GM23338 (cell line): ENCODE measurements around the gene FABP6.

ENCODE experiments used
- EZH2 ChIP-seq: fragments of 200-600 bp; sonication (generic); IDR thresholded peaks from one replicate; pipeline ENCODE4 v1.8.0; 2017; ENCODE audit warnings: antibody characterized with exemption, mild to moderate bottlenecking, low read depth; ENCODE audit not compliant: unreplicated experiment
- EZH2phosphoT487 ChIP-seq: fragments of 200-600 bp; sonication (generic); IDR thresholded peaks from one replicate; pipeline ENCODE4 v1.8.1; 2018; ENCODE audit warnings: antibody characterized with exemption; ENCODE audit not compliant: unreplicated experiment
- TF ChIP-seq, protein P1 (sequence below), 2 experiments: fragments of 200-600 bp in 1 of 2; sonication (generic) in 1 of 2; conservative IDR thresholded peaks; 2 replicates each; pipeline versions ENCODE4 v1.5.1 to v1.6.1; 2016 to 2017; ENCODE audit warnings: antibody characterized with exemption in 2 of 2, low read depth in 2 of 2, mild to moderate bottlenecking in 2 of 2, moderate library complexity in 1 of 2

DNA sequence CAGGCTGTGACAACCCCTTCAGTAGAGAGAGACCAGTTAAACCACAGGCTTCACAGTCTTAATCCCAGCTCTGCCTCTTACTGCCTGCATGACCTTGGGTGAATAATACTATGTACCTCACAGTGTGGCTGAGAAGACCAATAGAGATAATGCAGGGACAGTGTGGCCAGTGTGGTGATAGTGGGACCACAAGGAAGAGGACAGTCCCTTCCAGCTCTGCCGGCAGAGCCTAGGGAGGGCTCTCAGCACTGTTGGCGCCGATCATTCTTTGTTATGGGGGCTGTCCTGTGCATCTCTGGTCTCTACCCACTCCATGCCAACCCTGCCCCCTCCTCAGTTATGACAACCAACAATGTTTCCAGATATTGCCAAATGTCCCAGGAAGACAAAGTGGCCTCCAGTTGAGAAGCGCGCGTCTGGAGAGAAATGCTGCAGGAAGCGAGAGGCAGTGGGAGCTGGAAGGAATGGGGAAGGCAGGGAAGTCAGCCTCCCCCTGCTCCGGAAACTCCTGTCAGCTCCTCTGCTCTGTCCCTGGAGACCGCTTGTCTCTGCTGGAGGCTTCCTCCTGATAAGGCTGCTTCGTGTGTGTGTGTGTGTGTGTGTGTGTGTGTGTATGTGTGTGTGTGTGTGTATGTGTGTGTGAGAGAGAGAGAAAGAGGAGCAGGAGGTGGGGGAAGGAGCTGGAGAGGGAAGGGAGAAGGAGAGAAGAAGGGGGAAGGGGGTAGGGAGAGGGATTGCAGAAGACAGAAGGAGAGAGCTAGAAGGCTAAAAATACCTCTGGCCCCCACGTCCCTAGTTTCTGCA lies 31.8 kb upstream of the FABP6 start:
- TF ChIP-seq, protein P1, sequence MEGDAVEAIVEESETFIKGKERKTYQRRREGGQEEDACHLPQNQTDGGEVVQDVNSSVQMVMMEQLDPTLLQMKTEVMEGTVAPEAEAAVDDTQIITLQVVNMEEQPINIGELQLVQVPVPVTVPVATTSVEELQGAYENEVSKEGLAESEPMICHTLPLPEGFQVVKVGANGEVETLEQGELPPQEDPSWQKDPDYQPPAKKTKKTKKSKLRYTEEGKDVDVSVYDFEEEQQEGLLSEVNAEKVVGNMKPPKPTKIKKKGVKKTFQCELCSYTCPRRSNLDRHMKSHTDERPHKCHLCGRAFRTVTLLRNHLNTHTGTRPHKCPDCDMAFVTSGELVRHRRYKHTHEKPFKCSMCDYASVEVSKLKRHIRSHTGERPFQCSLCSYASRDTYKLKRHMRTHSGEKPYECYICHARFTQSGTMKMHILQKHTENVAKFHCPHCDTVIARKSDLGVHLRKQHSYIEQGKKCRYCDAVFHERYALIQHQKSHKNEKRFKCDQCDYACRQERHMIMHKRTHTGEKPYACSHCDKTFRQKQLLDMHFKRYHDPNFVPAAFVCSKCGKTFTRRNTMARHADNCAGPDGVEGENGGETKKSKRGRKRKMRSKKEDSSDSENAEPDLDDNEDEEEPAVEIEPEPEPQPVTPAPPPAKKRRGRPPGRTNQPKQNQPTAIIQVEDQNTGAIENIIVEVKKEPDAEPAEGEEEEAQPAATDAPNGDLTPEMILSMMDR (conservative IDR thresholded peaks at IDR 0.05; ENCODE audit: low read depth in 2 of 2): no peak
- TF ChIP-seq EZH2 (no peak), EZH2phosphoT487 (no peak)
